Measurements from ENCODE around the gene PDZD7.

PDZD7 gene

DNA sequence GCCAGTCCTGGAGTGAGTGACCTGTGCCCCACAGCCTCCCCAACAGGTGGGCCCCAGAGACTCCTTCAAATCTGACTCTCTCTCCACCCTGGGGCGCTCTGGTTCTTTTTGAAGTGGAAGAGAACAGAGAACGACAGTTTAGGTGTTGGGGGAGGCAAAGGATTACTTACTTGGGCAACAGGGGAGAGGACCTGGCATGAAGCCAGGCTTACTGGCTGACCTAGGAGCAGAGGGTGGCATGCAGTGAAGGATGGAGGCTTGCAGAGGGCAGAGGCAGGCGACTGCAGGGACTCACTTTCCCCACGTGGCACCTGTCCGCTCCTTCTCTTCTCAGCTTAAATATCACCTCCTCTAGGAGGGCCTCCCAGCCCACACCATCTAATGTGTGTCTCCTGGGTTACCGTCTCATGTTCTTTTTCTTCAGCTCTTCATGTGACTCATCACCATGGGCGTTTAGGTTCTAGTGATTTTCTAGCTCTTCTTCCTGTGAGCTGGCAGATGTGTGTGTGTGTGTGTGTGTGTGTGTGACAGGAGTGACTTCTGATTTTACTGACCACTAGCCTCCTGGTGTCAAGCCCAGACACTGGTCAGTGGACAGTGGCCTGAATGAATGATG lies 15.9 kb downstream of the PDZD7 start:
- TF ChIP-seq EZH2phosphoT487 (IDR thresholded peaks at IDR 0.05; ENCODE audit: low read length) (no peak), EZH2 (optimal IDR thresholded peaks at IDR 0.05; ENCODE audit: low read depth, low read length) (no peak)
- TF ChIP-seq, protein P1, sequence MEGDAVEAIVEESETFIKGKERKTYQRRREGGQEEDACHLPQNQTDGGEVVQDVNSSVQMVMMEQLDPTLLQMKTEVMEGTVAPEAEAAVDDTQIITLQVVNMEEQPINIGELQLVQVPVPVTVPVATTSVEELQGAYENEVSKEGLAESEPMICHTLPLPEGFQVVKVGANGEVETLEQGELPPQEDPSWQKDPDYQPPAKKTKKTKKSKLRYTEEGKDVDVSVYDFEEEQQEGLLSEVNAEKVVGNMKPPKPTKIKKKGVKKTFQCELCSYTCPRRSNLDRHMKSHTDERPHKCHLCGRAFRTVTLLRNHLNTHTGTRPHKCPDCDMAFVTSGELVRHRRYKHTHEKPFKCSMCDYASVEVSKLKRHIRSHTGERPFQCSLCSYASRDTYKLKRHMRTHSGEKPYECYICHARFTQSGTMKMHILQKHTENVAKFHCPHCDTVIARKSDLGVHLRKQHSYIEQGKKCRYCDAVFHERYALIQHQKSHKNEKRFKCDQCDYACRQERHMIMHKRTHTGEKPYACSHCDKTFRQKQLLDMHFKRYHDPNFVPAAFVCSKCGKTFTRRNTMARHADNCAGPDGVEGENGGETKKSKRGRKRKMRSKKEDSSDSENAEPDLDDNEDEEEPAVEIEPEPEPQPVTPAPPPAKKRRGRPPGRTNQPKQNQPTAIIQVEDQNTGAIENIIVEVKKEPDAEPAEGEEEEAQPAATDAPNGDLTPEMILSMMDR (IDR thresholded peaks at IDR 0.05; ENCODE audit: low read length) = no peak
- H3F3A ChIP-seq (ENCODE audit: insufficient read depth, low read length) = no peaks in the 10 kb centered on the region
- no peaks in the 10 kb centered on the region for H3K9me2 ChIP-seq (replicated peaks; ENCODE audit: insufficient read depth, low read length)
- no peaks in the 10 kb centered on the region for H3K79me2 ChIP-seq (ENCODE audit: low read length)
- no peak overlapping the region for H3K4me2 ChIP-seq (ENCODE audit: low read depth, low read length)
- no peak overlapping the region for H3K27ac ChIP-seq (ENCODE audit: low read length)
- no peak overlapping the region for H2AFZ ChIP-seq (ENCODE audit: low read length)
- DNase-seq = no peak
- H3K4me1 ChIP-seq (ENCODE audit: low read length) = peaks cover 9% of the 10 kb centered on the region; the same call in 1 of the 2 replicates
- no peak overlapping the region for H3K9ac ChIP-seq (ENCODE audit: low read length)
- H3K9me3 ChIP-seq (replicated peaks; ENCODE audit: insufficient read depth, low read length) = no peaks in the 10 kb centered on the region
- H3K36me3 ChIP-seq (replicated peaks; ENCODE audit: insufficient read depth, low read length) = no peaks in the 10 kb centered on the region
- H3K27me3 ChIP-seq (replicated peaks; ENCODE audit: insufficient read depth, low read length) = peaks cover 36% of the 10 kb centered on the region
- no peaks in the 10 kb centered on the region for H4K20me1 ChIP-seq (ENCODE audit: insufficient read depth, low read length)
- H3K4me3 ChIP-seq (ENCODE audit: low read length) = no peak overlapping the region

DNA sequence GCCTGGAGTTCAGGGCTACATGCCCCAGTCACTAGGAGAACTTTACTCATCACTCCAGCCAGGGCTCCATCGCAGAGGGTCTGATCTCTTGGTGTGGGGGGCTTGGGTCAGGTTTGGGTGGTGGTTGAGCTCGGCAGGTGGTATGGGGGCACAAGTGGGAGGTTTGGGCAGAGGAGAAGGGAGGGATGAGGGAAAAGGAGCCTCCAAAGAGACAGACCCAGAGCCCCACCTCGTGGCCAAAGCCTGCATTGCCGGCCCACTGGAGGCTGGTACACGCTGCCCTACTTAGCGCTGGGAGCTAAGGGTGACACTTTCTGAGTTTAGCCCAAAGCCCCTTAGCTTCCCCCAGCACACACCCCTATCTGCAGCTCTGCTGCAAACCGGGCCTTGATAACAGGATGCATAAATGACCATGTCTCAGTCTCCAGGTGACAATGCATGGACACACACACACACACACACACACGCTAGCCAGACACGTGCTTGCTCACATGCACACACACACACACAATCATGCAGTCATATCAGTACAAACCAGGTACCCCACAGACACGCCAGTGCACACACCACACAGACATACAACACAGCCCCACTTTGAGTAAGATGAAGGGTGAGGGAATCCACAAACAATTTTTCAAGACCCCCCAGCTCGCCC lies 16.6 kb downstream of the PDZD7 start:
- Histone ChIP-seq H3K9me3 (replicated peaks; ENCODE audit: insufficient read depth, low read length) (no peaks in the 10 kb centered on the region), H3K27me3 (replicated peaks; ENCODE audit: insufficient read depth, low read length) (peaks cover 36% of the 10 kb centered on the region), H2AFZ (ENCODE audit: low read length) (no peak overlapping the region), H3K79me2 (ENCODE audit: low read length) (no peaks in the 10 kb centered on the region), H3K36me3 (replicated peaks; ENCODE audit: insufficient read depth, low read length) (no peaks in the 10 kb centered on the region), H3K4me1 (ENCODE audit: low read length) (peaks cover 9% of the 10 kb centered on the region; the same call in 1 of the 2 replicates), H3K9me2 (replicated peaks; ENCODE audit: insufficient read depth, low read length) (no peaks in the 10 kb centered on the region), H3K4me3 (ENCODE audit: low read length) (no peak overlapping the region), H4K20me1 (ENCODE audit: insufficient read depth, low read length) (no peaks in the 10 kb centered on the region), H3K27ac (ENCODE audit: low read length) (no peak overlapping the region), H3K4me2 (ENCODE audit: low read depth, low read length) (peak overlapping the region; percentile 3; the same call in 1 of the 2 replicates), H3K9ac (ENCODE audit: low read length) (no peak overlapping the region), H3F3A (ENCODE audit: insufficient read depth, low read length) (no peaks in the 10 kb centered on the region)
- TF ChIP-seq, protein P1 (IDR thresholded peaks at IDR 0.05; ENCODE audit: low read length) = peak; percentile 89
- no peak for TF ChIP-seq EZH2phosphoT487 (IDR thresholded peaks at IDR 0.05; ENCODE audit: low read length)
- DNase-seq = peak; percentile 62

DNA sequence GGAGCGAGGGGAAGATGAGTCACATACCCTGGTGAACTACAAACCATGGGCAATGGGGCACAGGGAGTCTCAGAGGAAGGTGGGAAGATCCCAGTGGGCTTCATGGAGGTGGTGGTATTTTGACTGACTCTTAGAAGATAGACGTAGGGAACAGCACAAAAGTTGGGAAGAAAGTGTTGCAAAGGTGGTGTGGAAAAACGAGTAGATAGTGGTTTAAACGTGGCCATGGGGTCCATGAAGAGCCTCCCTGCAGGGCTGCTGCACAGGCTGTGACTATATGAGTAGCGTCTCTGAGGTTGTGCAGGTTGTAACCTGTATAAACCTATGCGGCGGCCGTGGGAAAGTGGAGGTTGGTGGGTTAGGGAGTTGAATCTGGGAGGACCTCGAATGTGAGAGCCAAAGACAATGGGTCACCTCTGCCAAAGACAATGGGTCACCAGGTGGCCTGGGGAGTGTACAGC lies 17.5 kb downstream of the PDZD7 start:
- no peaks in the 10 kb centered on the region for H3K9me2 ChIP-seq (replicated peaks; ENCODE audit: insufficient read depth, low read length)
- H4K20me1 ChIP-seq (ENCODE audit: insufficient read depth, low read length) = no peaks in the 10 kb centered on the region
- peak overlapping the region; percentile 54; the same call in 1 of the 2 replicates for H3K4me2 ChIP-seq (ENCODE audit: low read depth, low read length)
- no peaks in the 10 kb centered on the region for H3F3A ChIP-seq (ENCODE audit: insufficient read depth, low read length)
- no peak overlapping the region for H3K9ac ChIP-seq (ENCODE audit: low read length)
- H3K79me2 ChIP-seq (ENCODE audit: low read length) = no peaks in the 10 kb centered on the region
- DNase-seq = no peak
- peak overlapping the region; percentile 38; the same call in 1 of the 2 replicates for H2AFZ ChIP-seq (ENCODE audit: low read length)
- H3K36me3 ChIP-seq (replicated peaks; ENCODE audit: insufficient read depth, low read length) = no peaks in the 10 kb centered on the region
- TF ChIP-seq EZH2phosphoT487 (IDR thresholded peaks at IDR 0.05; ENCODE audit: low read length) = no peak
- no peak for TF ChIP-seq EZH2 (optimal IDR thresholded peaks at IDR 0.05; ENCODE audit: low read depth, low read length)
- TF ChIP-seq, protein P1 (IDR thresholded peaks at IDR 0.05; ENCODE audit: low read length) = no peak
- H3K9me3 ChIP-seq (replicated peaks; ENCODE audit: insufficient read depth, low read length) = no peaks in the 10 kb centered on the region
- peaks cover 31% of the 10 kb centered on the region for H3K27me3 ChIP-seq (replicated peaks; ENCODE audit: insufficient read depth, low read length)
- peaks cover 9% of the 10 kb centered on the region; the same call in 1 of the 2 replicates for H3K4me1 ChIP-seq (ENCODE audit: low read length)
- no peak overlapping the region for H3K4me3 ChIP-seq (ENCODE audit: low read length)
- H3K27ac ChIP-seq (ENCODE audit: low read length) = no peak overlapping the region
